Measurements from ENCODE around the gene ZNF462.
"Not testable (repeated sequence)": the region's sequence is repeated elsewhere in the genome, so short reads cannot be mapped to it uniquely, and the experiment has no call there.

Gene ZNF462

GRCh38 chr9:106976772-106977171 is 113.8 kb downstream of the ZNF462 start:
- DNase-seq (ENCODE audit: low read depth): no peak
- no peak overlapping the region for H3K4me3 ChIP-seq (ENCODE audit: control insufficient read depth, low read depth, low read length)
- TF ChIP-seq CTCF (IDR thresholded peaks at IDR 0.05; ENCODE audit: control insufficient read depth, insufficient read depth, low read depth, low read length, missing control alignments): no peak

DNA sequence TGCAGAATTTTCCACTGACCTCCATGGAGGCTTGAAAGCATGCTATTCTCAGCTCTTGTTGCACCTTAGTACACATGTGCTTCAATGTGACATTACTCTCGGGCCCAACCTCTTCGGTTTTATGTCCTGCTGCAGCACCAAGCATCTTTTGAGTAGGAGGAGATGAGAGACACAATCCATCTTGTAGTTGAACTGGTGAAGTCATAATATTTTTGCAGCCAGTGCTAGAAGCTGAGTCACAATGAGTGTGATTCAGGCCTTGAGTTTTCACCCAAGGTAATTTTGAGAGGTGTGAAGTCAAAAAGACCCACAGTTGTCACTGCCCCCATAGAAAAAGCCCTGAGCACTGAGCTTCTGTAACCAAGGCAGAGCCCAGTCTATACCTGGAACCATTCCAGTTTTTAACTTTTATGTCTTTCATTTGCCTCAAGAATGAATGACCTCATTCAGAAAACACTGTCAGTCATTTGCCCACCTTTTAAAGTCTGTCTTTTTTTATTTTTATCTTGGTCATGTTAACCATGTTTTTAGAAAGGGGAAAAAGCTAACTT is 117.7 kb downstream of the ZNF462 start:
- TF ChIP-seq CTCF (IDR thresholded peaks at IDR 0.05; ENCODE audit: control insufficient read depth, insufficient read depth, low read depth, low read length, missing control alignments): no peak
- DNase-seq (ENCODE audit: low read depth): no peak
- H3K4me3 ChIP-seq (ENCODE audit: control insufficient read depth, low read depth, low read length): no peak overlapping the region

GRCh38 chr9:106981396-106982287 is 118.7 kb downstream of the ZNF462 start:
- no peak overlapping the region for H3K4me3 ChIP-seq (ENCODE audit: control insufficient read depth, low read depth, low read length)
- no peak for TF ChIP-seq CTCF (IDR thresholded peaks at IDR 0.05; ENCODE audit: control insufficient read depth, insufficient read depth, low read depth, low read length, missing control alignments)
- no peak for DNase-seq (ENCODE audit: low read depth)

DNA sequence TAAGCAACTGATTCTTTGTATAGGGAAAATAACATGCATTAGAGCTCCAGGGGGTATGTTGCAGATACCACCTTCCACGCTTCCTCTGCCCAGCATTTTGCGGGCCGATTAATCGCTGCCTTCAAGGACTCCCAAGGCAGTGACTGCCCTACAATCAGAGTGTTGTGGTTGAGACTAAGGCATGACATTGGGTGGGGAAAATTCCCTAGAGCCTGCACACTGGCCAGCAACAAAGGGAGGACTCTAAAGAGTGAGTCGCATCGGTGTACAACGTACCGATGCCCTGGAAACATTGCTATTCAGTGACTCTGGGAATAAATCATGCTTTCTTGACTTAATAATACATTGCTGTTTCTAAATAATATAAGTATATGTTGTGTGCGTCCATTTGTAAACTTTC is 119.7 kb downstream of the ZNF462 start:
- DNase-seq (ENCODE audit: low read depth): no peak
- H3K4me3 ChIP-seq (ENCODE audit: control insufficient read depth, low read depth, low read length): no peak overlapping the region
- TF ChIP-seq CTCF (IDR thresholded peaks at IDR 0.05; ENCODE audit: control insufficient read depth, insufficient read depth, low read depth, low read length, missing control alignments): no peak

- H3K4me3 ChIP-seq (ENCODE audit: control insufficient read depth, low read depth, low read length): no peak overlapping the region
- TF ChIP-seq CTCF (IDR thresholded peaks at IDR 0.05; ENCODE audit: control insufficient read depth, insufficient read depth, low read depth, low read length, missing control alignments): no peak
Observed at GRCh38 chr9:106983346-106983745, 120.4 kb downstream of the ZNF462 start.

DNA sequence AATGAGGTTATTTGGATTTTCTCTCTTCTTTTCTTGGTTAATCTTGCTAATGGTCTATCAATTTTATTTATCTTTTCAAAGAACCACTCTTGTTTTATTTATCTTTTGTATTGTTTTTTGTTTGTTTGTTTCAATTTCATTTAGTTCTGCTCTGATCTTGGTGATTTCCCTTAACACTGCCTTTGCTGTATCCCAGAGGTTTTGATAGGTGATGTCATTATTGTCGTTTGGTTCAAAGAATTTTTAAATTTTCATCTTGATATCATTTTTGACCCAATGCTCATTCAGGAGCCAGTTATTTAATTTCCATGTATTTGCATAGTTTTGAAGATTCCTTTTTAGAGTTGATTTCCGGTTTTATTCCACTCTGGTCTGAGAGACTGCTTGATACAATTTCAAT is 126.9 kb downstream of the ZNF462 start:
- not testable (repeated sequence) for DNase-seq (ENCODE audit: low read depth); H3K4me3 ChIP-seq (ENCODE audit: control insufficient read depth, low read depth, low read length)

More at GRCh38 chr9:106983346-106983745, 120.4 kb downstream of the ZNF462 start:
- DNase-seq (ENCODE audit: low read depth): no peak

DNA sequence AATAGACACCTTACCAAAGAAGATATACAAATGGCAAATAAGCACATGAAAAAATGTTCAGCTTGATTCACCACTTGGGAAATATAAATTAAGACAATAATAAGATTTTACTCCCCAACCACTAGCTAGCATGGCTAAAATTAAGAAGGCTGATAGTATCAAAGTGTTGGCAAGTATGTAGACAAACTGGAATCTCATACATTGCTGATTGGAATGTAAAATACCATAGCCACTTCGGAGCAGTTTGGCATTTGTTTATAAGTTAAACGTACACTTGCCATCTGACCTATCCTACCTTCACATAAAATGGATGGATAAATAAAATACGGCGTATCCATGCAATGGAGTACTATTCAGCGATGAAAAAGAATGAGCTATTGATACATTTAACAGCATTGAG is 129.2 kb downstream of the ZNF462 start:
- DNase-seq (ENCODE audit: low read depth): no peak
- H3K4me3 ChIP-seq (ENCODE audit: control insufficient read depth, low read depth, low read length): no peak overlapping the region
- TF ChIP-seq CTCF (IDR thresholded peaks at IDR 0.05; ENCODE audit: control insufficient read depth, insufficient read depth, low read depth, low read length, missing control alignments): no peak

Measured in AG09309 (cell line).